ENCODE measurements around the gene EDC3. TPM values are rescaled to one million over a fixed set of nuclear protein-coding genes. Genes with fewer than 3 reads are reported as not detected.
A peak's percentile ranks its signal among the peaks of the same experiment; 100 is the strongest.

EDC3 gene
- total RNA-seq, 1 donor from 2014 or later: 30.5 TPM

DNA sequence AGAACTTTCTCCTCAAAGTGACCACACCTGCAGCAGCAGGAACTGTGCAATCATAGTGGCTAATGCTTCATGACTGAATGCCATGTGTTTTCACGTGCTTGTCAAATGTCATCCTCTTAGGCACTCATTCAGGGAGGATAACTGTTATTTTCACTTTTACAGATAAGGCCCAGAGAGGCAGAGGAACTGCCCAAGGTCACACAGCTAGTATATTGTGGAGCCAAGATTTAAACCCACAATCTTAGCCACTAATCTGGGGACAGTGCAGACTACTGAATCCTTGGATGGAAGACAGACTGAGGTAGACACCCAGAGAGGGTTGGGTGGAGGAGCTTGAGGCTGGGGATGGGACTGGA is 90.1 kb downstream of the EDC3 start:
- Histone ChIP-seq H3K9me3 (no peaks in the 10 kb centered on the region), H3K27ac (no peak overlapping the region), H3K4me3 (no peak overlapping the region), H3K27me3 (ENCODE audit: low read depth) (no peaks in the 10 kb centered on the region), H3K36me3 (no peaks in the 10 kb centered on the region), H3K4me1 (no peaks in the 10 kb centered on the region)
- ATAC-seq (no peak), DNase-seq (no peak)
- intact Hi-C loops (cut with DNase I): no loop called here
- TF ChIP-seq, protein P1, sequence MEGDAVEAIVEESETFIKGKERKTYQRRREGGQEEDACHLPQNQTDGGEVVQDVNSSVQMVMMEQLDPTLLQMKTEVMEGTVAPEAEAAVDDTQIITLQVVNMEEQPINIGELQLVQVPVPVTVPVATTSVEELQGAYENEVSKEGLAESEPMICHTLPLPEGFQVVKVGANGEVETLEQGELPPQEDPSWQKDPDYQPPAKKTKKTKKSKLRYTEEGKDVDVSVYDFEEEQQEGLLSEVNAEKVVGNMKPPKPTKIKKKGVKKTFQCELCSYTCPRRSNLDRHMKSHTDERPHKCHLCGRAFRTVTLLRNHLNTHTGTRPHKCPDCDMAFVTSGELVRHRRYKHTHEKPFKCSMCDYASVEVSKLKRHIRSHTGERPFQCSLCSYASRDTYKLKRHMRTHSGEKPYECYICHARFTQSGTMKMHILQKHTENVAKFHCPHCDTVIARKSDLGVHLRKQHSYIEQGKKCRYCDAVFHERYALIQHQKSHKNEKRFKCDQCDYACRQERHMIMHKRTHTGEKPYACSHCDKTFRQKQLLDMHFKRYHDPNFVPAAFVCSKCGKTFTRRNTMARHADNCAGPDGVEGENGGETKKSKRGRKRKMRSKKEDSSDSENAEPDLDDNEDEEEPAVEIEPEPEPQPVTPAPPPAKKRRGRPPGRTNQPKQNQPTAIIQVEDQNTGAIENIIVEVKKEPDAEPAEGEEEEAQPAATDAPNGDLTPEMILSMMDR (IDR thresholded peaks at IDR 0.05): no peak

DNA sequence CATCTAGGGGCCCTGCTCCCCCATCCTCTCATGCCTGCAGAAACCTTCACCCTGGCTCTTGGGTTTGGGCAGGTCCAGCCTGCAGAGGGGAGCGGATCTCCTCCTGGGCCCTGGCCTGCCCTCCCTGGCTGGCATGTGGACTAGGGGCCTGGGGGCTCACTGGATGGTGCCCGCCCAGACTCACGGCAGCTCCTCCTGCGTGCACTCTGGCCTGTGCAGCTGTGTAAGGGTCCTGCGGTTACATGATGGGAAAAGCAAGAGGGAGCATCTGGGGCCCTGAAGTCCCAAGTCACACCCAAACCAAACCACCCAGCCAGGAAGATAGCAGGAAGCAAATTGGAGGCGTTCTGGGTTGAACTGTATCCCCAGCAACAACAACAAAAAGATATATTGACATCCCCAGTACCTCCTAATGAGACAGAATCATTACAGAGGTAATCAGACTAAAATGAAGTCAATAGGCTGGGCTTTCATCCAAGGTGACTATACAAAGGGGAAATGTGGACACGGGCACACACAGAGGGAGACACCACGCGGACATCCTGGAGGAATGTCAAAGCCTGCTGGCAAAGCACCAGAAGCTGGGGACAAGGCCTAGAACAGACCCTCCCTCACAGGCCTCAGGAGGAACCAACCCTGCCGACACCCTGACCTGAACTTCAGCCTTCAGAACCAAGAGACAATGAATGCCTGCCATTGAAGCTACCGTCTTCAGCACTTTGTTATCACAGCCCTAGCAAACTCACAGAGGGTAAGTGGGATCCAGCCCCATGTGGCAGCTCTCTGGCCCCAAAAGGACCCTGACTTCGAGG is 90.6 kb downstream of the EDC3 start:
- H3K36me3 ChIP-seq: no peaks in the 10 kb centered on the region
- H3K9me3 ChIP-seq: no peaks in the 10 kb centered on the region
- ATAC-seq: no peak
- intact Hi-C loops (cut with DNase I): no loop called here
- H3K4me3 ChIP-seq: no peak overlapping the region
- H3K4me1 ChIP-seq: no peaks in the 10 kb centered on the region
- no peak overlapping the region for H3K27ac ChIP-seq
- H3K27me3 ChIP-seq (ENCODE audit: low read depth): no peaks in the 10 kb centered on the region
- TF ChIP-seq, protein P1 (IDR thresholded peaks at IDR 0.05): no peak
- DNase-seq: no peak

DNA sequence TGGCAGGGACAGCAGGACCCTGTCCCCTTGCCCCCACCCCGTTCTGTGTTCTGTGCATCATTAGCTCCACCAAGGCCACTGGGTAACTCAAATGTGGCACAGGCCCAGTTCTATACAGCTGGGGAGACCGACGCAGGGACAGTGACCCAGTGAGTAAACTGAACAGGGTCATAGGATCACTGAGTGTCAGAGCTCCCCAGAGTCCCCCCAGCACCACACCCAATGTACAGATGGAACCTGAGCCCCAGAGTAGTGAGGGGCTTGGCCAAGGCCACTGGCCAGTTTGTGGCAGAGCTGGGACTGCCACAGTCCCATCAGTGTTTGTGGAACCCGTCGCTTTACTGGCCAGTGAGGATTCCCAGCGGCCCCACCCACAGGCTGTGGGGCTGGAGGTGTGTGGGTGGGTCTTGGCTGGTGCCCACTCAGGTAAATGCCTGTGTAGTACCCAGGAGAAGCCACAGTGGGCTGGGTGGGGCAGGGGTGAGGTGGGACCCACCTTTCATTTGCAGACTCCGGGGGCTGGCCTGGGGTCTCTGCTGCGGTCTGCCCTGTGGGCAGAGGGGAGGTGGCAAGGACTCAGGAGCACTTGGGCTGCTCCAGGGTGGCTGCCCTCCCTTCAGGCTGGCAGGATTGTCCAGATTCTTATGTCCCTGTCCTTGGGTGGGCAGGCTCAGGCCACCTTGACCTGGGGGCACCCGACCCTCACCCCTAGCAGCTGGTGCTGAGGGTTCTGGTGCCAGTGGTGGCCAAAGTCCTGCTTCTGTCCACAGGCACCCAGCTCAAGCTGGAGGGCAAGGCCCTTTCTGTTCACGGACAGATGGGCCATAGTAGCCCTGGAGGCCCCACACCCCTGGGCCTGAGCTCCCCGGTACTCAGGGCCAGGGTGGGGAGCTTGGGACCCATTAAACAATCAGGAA is 91.8 kb downstream of the EDC3 start:
- H3K4me3 ChIP-seq: no peak overlapping the region
- intact Hi-C loops (cut with DNase I): no loop called here

DNA sequence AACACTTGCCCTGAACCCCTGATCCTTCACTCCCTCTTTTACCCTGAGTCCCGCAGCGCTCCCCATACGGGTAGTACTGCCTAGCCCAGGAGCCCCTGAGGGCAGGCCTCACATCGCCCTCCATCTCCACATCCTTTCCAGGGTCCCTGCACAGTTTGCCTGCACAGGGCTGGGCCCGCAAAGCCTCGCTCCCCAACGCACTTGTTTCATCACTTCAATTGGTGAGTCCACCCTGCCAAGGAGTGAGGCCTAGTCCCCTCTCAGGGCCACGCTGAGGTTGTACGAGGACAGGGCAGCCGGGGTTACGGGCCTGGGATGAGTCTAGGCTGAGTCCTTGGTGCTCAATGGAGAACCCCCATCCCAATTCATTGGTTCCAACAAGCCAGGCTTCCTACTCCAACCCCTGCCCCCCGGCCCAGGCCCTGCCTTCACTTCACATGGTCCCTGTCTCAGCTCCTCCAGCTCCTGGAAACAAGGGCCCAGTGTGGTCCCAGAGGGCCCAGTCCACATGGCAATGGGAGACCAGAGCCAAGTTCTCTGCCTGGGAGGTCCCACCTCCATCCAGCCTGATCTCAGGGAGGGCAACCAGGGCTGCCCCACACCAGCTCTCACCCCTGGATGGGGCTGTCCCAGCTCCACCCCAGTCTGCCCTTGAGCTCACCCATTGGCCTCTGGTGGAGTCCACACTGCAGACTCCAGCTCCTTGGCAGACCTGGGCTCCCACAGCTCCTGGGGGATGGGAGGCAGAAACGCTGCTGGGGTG is 92.6 kb downstream of the EDC3 start:
- Histone ChIP-seq H3K9me3 (no peaks in the 10 kb centered on the region), H3K4me3 (no peak overlapping the region), H3K27ac (no peak overlapping the region), H3K36me3 (no peaks in the 10 kb centered on the region), H3K27me3 (ENCODE audit: low read depth) (no peaks in the 10 kb centered on the region), H3K4me1 (peaks cover 14% of the 10 kb centered on the region)
- TF ChIP-seq, protein P1 (IDR thresholded peaks at IDR 0.05): no peak
- intact Hi-C loops (cut with DNase I): no loop called here
- ATAC-seq (no peak), DNase-seq (no peak)

More for the DNA sequence above, 91.8 kb downstream of the EDC3 start:
- no peak for DNase-seq
- Histone ChIP-seq H3K27ac (no peak overlapping the region), H3K4me1 (peaks cover 10% of the 10 kb centered on the region), H3K36me3 (no peaks in the 10 kb centered on the region), H3K27me3 (ENCODE audit: low read depth) (no peaks in the 10 kb centered on the region), H3K9me3 (no peaks in the 10 kb centered on the region)
- no peak for ATAC-seq
- TF ChIP-seq, protein P1 (IDR thresholded peaks at IDR 0.05): no peak

DNA sequence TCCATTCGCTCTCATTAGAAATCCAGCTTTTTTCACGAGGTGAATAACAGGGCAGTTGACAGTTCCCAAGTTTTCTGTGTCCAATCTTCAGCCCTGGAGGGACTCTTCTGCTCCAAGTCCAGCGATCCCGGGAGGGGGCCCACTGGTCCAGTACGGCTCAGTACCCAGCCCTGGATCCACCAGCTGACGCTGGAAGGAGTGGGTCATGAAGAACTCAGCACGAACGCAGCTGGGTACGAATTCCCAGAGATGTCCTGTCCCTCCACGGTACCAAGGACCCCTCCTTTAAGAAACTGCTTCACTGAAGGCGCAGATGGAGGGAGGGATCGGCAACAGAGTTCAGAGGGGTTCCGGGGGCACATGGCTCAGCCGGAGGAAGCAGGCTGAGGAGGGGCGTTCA is 96.7 kb downstream of the EDC3 start:
- Histone ChIP-seq H3K4me3 (peak overlapping the region; percentile 72), H3K4me1 (peaks cover 20% of the 10 kb centered on the region), H3K27me3 (ENCODE audit: low read depth) (no peaks in the 10 kb centered on the region), H3K36me3 (peaks cover 13% of the 10 kb centered on the region), H3K27ac (peak overlapping the region; percentile 79), H3K9me3 (no peaks in the 10 kb centered on the region)
- DNase-seq (no peak), ATAC-seq (no peak)
- TF ChIP-seq, protein P1 (IDR thresholded peaks at IDR 0.05): no peak
- intact Hi-C loops (cut with DNase I): no loop called here

Measured in lower lobe of right lung (tissue), 2 donors.